ENCODE measurements around the gene SUDS3. TPM values are rescaled to one million over a fixed set of nuclear protein-coding genes. Genes with fewer than 3 reads are reported as not detected.

The SUDS3 gene
- total and polyA plus RNA-seq, 7 donors: 15.6 to 80.3 (median 54.2) TPM

GRCh38 chr12:118336123-118336522, 40.2 kb upstream of the SUDS3 start:
- Histone ChIP-seq H3K36me3 (no peaks in the 10 kb centered on the region), H3K4me3 (no peak overlapping the region), H3K27ac (no peak overlapping the region), H3K9me3 (no peaks in the 10 kb centered on the region), H3K27me3 (no peaks in the 10 kb centered on the region), H3K4me1 (peaks cover 0 to 10% (median 5%) of the 10 kb centered on the region in 4 donors)
- no peak for DNase-seq
- WGBS, 2 donors: 68 to 91% methylated on average over 2 of the region's 2 CpGs
- TF ChIP-seq POLR2AphosphoS5 (IDR thresholded peaks at IDR 0.05) (no peak), POLR2A (IDR thresholded peaks at IDR 0.05) (no peak), CTCF (IDR thresholded peaks at IDR 0.05) (no peak), EP300 (IDR thresholded peaks at IDR 0.05) (no peak)
- intact Hi-C loops (cut with DNase I): no loop called here

GRCh38 chr12:118337194-118337838, 39.0 kb upstream of the SUDS3 start:
- WGBS, 2 donors: 18 to 57% methylated on average over 6 of the region's 6 CpGs
- DNase-seq: no peak
- H3K9me3 ChIP-seq: no peaks in the 10 kb centered on the region
- TF ChIP-seq CTCF (IDR thresholded peaks at IDR 0.05) (no peak), POLR2A (IDR thresholded peaks at IDR 0.05) (no peak), POLR2AphosphoS5 (IDR thresholded peaks at IDR 0.05) (no peak), EP300 (IDR thresholded peaks at IDR 0.05) (no peak)
- H3K4me3 ChIP-seq: no peak overlapping the region
- peaks cover 0 to 10% (median 5%) of the 10 kb centered on the region in 4 donors for H3K4me1 ChIP-seq
- no peaks in the 10 kb centered on the region for H3K36me3 ChIP-seq
- no peaks in the 10 kb centered on the region for H3K27me3 ChIP-seq
- H3K27ac ChIP-seq: peak overlapping the region in 1 of 4 donors; percentile 6
- intact Hi-C loops (cut with DNase I): no loop called here

- intact Hi-C loops (cut with DNase I): no loop called here
- no peak for DNase-seq
- no peak overlapping the region for H3K4me3 ChIP-seq
- H3K27ac ChIP-seq: no peak overlapping the region
- no peaks in the 10 kb centered on the region for H3K36me3 ChIP-seq
- no peaks in the 10 kb centered on the region for H3K9me3 ChIP-seq
- TF ChIP-seq POLR2A (IDR thresholded peaks at IDR 0.05) (no peak), CTCF (IDR thresholded peaks at IDR 0.05) (no peak)
- whole genome bisulfite sequencing, 2 donors: 12 to 50% methylated on average over 2 of the region's 2 CpGs
- H3K27me3 ChIP-seq: no peaks in the 10 kb centered on the region
- H3K4me1 ChIP-seq: peaks cover 0 to 17% (median 2%) of the 10 kb centered on the region in 4 donors
Observed at GRCh38 chr12:118342090-118342489, 34.3 kb upstream of the SUDS3 start.

- no peak for DNase-seq
- intact Hi-C loops (cut with DNase I): no loop called here
- H3K9me3 ChIP-seq: no peaks in the 10 kb centered on the region
- H3K4me1 ChIP-seq: peaks cover 0 to 22% (median 0%) of the 10 kb centered on the region in 4 donors
- no peaks in the 10 kb centered on the region for H3K27me3 ChIP-seq
- no peak for TF ChIP-seq POLR2A (IDR thresholded peaks at IDR 0.05)
- TF ChIP-seq CTCF (IDR thresholded peaks at IDR 0.05): no peak
- TF ChIP-seq POLR2AphosphoS5 (IDR thresholded peaks at IDR 0.05): no peak
- no peak for TF ChIP-seq EP300 (IDR thresholded peaks at IDR 0.05)
- no peak overlapping the region for H3K4me3 ChIP-seq
- no peaks in the 10 kb centered on the region for H3K36me3 ChIP-seq
- H3K27ac ChIP-seq: no peak overlapping the region
Observed at GRCh38 chr12:118344829-118345228, 31.5 kb upstream of the SUDS3 start.

GRCh38 chr12:118345355-118345754, 31.0 kb upstream of the SUDS3 start:
- peaks cover 0 to 22% (median 0%) of the 10 kb centered on the region in 4 donors for H3K4me1 ChIP-seq
- intact Hi-C loops (cut with DNase I): no loop called here
- no peaks in the 10 kb centered on the region for H3K9me3 ChIP-seq

More at GRCh38 chr12:118345355-118345754, 31.0 kb upstream of the SUDS3 start:
- no peak for DNase-seq
- Histone ChIP-seq H3K27me3 (no peaks in the 10 kb centered on the region), H3K27ac (no peak overlapping the region), H3K4me3 (no peak overlapping the region), H3K36me3 (no peaks in the 10 kb centered on the region)
- 34 to 37% methylated on average over 1 of the region's 1 CpG for WGBS, 2 donors
- TF ChIP-seq CTCF (IDR thresholded peaks at IDR 0.05) (no peak), POLR2AphosphoS5 (IDR thresholded peaks at IDR 0.05) (no peak), POLR2A (IDR thresholded peaks at IDR 0.05) (no peak), EP300 (IDR thresholded peaks at IDR 0.05) (no peak)

Data from sigmoid colon (tissue), 7 donors.